ENCODE measurements around the gene SLC12A7.

SLC12A7 gene

GRCh38 chr5:1018596-1018995 is 93.3 kb downstream of the SLC12A7 start:
- no peak for DNase-seq (ENCODE audit: low spot score)

DNA sequence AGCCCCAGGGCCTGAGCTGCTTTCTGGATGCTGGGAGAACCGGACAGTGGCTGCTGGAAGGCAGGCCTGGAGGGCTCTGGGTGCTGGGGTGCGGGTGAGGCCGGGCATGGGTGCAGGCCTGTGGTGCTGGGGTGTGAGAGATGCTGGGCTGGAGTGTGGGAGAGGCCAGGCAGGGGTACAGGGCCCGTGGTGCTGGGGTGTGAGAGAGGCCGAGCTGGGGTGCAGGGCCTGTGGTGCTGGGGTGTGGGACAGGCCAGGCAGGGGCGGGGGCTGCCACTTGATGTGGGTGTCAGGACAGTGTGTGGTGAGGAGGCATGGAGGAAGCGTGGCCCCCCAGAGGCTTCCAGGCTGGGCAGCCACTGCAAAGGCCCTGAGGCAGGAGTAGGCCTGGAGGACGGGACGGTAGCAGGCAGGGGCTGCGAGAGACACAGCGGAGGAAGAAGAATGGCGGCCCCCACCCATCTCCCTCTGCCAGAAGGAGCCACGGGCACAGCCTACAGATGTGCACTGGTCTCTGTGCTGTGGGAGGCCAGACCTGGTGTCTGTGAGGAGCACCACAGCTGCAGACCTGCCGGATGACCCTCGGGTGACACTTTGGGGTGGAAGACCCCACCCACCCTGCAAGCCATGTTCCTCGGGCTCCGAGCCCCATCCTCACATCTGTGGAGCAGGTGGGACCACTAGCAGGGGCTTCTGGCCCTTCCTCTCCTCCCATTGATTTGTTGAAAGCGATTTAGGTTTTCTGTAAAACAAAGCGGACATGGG is 94.0 kb downstream of the SLC12A7 start:
- DNase-seq (ENCODE audit: low spot score): no peak

- no peak for DNase-seq (ENCODE audit: low spot score)
Observed at GRCh38 chr5:1017056-1017455, 94.8 kb downstream of the SLC12A7 start.

DNA sequence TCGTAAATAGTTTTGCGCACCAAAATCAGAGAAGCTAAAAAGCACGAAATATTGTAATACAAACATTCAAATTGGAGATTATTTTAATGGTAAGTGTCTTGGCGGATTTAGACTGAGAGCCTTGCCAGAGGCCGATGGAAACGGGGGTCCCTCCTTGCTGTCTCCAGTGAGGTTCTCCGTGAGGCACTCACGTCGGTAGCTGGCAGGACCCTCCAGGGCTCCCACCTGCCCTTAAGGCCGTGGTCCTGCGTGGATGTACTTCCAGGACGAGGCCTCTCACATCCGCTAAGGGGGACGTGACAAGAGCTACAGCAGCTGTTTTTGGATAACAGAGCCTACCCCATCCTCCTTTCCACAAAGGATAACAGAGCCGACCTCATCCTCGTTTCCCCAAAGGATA is 95.4 kb downstream of the SLC12A7 start:
- DNase-seq (ENCODE audit: low spot score): no peak

DNA sequence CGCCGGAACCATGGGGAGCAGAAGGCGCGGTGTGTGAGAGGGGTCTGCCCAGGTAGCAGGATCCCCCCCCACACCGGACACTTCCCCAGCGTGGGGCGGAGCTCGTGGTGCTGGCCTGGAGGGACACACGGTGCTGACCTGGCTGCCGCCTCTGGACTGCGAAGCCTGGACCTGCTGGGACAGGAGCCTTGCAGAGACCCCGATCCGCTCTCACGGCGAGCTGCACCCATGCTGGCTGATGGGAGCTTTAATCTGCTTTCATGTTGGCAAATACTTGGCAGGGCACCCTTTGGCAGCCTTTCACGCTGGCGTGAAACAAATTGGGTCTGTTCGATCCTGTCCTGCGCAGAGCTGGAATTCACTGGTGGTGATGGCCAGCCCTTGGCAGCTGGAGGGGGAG is 95.8 kb downstream of the SLC12A7 start:
- DNase-seq (ENCODE audit: low spot score): no peak

- no peak for DNase-seq (ENCODE audit: low spot score)
Observed at GRCh38 chr5:1015507-1015906, 96.4 kb downstream of the SLC12A7 start.

GRCh38 chr5:1014781-1015221 is 97.1 kb downstream of the SLC12A7 start:
- DNase-seq (ENCODE audit: low spot score): no peak

DNA sequence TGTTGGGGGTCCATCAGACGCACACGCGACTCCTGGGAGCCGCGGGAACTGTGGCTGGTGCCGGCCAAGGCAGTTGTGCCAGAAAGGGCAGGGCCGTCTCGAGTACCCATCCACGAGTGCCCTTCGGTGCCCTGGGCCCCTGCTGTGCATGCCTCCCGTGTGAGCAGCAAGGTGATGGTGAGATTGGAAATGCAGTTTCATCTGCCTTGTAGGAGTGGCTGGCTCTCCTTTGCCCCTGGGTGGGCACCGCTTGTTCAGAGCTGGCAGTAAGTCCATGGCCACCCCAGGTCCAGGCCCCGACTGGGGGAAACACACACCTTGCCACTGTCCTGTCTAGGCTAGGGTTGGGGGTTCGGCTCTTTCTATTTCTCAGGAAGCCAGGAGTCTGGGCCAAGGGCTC is 97.5 kb downstream of the SLC12A7 start:
- no peak for DNase-seq (ENCODE audit: low spot score)

DNA sequence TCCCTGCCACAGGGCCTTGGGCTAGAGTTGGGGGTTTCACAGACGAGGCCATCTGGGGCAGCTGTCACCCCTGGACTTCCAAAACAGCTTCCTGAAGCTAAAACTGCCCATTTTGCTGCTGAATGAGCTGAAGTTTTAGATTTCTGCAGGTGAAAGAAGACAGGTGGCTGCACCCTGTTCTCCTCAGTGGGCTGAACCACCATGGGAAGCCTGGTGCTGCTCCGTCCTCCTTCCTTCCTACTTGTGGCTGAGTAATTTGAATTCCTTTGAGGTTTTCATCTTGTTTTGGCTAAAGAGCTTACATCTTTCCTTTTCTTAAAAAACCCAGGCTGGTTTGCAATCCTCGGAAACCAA is 97.9 kb downstream of the SLC12A7 start:
- DNase-seq (ENCODE audit: low spot score): no peak

GRCh38 chr5:1013238-1013947 is 98.5 kb downstream of the SLC12A7 start:
- no peak for DNase-seq (ENCODE audit: low spot score)

DNA sequence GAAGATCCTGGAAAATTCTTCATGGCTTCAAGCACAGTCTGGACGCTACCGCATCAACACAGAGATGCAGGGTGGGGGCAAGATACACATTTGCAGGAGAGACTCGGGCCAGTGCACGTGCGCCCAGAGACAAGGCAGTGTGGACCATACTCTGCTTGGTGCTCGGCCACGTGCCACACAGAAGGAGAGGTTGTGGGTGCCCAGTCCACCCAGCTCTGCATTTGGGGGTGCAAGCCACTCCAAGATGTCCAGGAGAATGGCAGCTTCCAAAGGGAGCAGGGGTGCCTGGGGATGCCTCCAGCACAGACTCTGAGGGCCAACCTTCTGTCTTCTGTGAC is 99.0 kb downstream of the SLC12A7 start:
- no peak for DNase-seq (ENCODE audit: low spot score)

DNA sequence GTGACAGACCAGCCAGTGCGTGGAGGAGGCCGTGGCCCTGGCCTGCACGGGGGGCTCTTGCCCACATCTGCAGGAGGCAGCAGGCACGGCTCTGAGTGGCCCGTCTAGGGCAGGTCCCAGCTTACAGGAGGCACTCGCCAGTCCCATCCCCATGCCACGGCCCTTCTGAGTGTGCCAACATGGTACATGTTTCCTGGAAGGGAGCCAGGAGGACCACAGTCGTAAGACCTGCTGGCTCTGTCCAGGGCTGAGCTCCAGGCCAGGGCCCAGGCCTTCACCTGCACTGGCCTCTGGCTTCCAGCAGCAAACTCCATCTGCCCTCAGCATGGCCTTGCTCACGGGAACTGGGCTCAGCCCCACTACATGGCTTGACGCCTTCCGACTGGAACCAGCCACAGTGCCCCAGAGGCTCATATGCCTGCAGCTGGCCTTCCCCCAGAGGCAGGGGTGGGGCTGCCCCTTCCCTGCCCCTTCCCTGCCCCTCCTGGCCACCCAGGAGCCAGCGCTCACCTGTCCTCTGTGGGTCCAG is 99.5 kb downstream of the SLC12A7 start:
- no peak for DNase-seq (ENCODE audit: low spot score)

- DNase-seq (ENCODE audit: low spot score): no peak
Observed at GRCh38 chr5:1011741-1012312, 100.0 kb downstream of the SLC12A7 start.

DNA sequence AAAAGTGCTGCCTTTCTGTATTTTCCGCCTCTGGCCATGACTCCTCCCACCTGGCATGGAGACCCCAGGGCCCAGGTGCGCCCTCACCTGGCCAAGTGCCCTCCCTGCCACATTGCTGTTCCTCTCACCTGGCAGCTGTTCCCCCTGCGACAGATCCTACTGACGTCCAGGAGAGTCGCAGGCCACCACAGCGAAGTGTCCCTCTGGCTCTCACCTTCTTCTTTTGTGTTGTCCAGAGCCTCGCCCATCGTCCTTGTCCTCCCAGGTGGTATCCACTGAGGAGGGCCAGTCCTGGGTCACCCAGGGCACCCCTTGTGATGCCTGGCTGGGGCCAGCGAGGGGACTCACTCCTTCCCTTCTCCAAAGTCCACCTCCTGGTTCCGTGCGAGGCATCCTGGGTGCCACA is 100.6 kb downstream of the SLC12A7 start:
- DNase-seq (ENCODE audit: low spot score): no peak

DNA sequence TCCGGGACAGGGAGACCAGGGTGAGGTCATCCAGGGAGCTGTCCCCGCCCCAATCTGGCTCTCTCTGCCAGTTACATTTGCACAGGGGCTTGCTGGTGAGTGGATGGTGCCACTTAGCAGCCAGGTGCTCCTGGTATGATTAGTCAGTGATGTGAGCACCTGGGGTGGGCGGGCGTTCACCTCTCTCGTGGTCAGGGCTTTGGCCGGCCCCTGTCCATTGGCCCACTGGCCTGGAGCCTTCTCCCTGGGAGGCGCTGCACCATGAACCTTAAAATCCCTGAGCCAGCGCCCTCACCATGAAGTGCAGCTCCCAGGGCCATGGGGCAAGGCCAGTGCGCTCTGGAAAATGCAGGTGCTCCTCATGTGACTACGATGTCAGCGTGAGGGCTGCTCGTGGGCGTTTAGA is 101.2 kb downstream of the SLC12A7 start:
- no peak for DNase-seq (ENCODE audit: low spot score)

GRCh38 chr5:1010181-1010510 is 101.7 kb downstream of the SLC12A7 start:
- no peak for DNase-seq (ENCODE audit: low spot score)

GRCh38 chr5:1009359-1010180 is 102.3 kb downstream of the SLC12A7 start:
- no peak for DNase-seq (ENCODE audit: low spot score)

GRCh38 chr5:1008451-1009358 is 103.2 kb downstream of the SLC12A7 start, which contains the start of gene NKD2:
Gene NKD2, plus strand, starts transcription at chr5:1008802. Its CDS starts 256 bp downstream, at chr5:1009058.
- no peak for DNase-seq (ENCODE audit: low spot score)

DNA sequence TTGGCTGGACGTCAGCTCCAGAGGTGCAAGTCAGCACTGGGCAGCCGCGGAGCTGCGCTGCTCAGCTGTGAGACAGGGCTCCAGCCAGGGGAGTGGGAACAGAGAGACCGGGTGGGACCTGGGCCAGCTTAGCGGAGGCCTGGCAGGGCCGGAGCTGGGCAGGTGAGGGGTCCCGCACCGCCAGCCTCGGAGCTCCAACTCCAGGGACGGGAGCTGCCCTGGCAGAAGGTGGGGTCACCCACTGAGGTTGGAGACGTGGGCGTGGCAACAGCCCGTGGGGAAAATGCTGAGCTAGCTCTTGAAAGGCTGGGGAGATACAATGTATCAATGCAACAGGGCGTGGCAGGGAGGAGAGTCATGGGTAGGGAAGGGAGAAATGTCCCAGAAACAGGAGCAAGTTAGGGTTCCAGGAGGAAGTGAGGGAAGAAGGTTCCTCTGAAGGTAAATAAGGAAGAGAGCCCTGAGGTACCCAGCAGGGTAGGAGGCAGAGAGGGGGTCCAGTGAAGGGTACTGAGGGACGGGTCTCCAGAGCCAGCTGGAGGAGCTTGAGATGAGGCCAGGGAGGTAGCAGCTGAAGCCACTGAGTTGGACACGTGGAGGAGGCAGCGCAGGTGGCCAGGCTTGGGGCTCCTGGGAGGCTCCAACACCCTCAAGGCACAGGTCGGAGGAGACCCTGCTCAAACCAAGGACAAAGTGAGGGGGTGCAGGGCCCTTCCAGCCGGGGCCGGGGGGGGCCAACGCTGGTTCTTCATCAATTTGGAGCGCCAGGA is 104.0 kb downstream of the SLC12A7 start:
- DNase-seq (ENCODE audit: low spot score): no peak

- DNase-seq (ENCODE audit: low spot score): no peak
Observed at GRCh38 chr5:1007221-1007680, 104.6 kb downstream of the SLC12A7 start.

Measured in AG08395 (cell line).